ENCODE results near the gene ARSK. TPM values are rescaled to one million over a fixed set of nuclear protein-coding genes. Genes with fewer than 3 reads are reported as not detected.

ARSK gene
- total and polyA plus RNA-seq, 2 donors (not counting 1 experiment from before 2014, with no cell fraction given), result 3.7 to 5.1 TPM

DNA sequence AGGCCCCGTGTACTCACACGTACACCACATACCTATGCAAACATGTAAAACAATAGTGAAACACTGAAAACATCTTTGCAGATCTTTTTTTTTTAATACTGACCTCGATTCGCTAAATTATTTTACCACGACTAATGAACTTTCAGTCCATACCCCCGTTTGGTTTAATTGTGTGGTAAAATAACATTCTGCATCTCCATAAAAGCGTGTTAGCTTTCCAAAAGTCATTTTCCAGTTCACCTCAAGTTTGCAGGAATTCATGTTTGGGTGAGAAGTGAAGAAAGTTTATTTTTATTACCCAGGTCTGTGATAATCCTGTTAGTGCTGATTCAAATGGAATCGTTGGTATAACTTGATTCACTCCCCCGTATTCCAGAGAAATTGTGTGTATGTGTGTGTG lies 652 bp downstream of the ARSK start:
- CTCF ChIA-PET, result interaction anchor here (1.0 kb wide), 2 partner anchors 91 to 253 kb away, joined by 4 to 5 read pairs; partner anchors contain the start of gene RFESD
- POLR2A ChIA-PET, result no interaction called here
- H3K27ac ChIP-seq (ENCODE audit: low read length in 2 of 2), result peak overlapping the region; percentile 71 to 80
- ATAC-seq (ENCODE audit: low read depth) (no peak), DNase-seq (no peak)
- H3K9ac ChIP-seq (ENCODE audit: low read length), result peak overlapping the region; percentile 72
- H3K4me1 ChIP-seq (ENCODE audit: control insufficient read depth in 2 of 2, insufficient read depth in 2 of 2, low read length in 2 of 2), result peaks cover 14 to 20% of the 10 kb centered on the region in 2 donors
- peak overlapping the region; percentile 59 to 91 (median 77) for H3K4me3 ChIP-seq (ENCODE audit: control extremely low read depth in 1 of 5, extremely low read depth in 1 of 5, insufficient read depth in 1 of 5, low read depth in 2 of 5, low read length in 4 of 5)
- peak overlapping the region; percentile 74 for H3K4me2 ChIP-seq (replicated peaks; ENCODE audit: low read depth, low read length, poor library complexity, severe bottlenecking)
- H3K27ac Mint-ChIP-seq, result peak overlapping the region; percentile 90
- H3K27me3 ChIP-seq (replicated peaks in 1 of 4; ENCODE audit: control extremely low read depth in 1 of 4, control insufficient read depth in 3 of 4, insufficient read depth in 4 of 4, low read length in 3 of 4), result no peaks in the 10 kb centered on the region
- peaks cover 16% of the 10 kb centered on the region for H4K20me1 ChIP-seq (ENCODE audit: control insufficient read depth, insufficient read depth, low read length, poor library complexity, severe bottlenecking)
- H3K4me3 Mint-ChIP-seq, result peak overlapping the region; percentile 93
- intact Hi-C loops (cut with micrococcal nuclease), result loop anchor here (1.0 to 10.0 kb wide), 7 partner anchors 65 to 1628 kb away; partner anchors contain the start of genes GLRX, GPR150, KIAA0825 and RFESD
- H3K4me1 Mint-ChIP-seq, result peaks cover 41% of the 10 kb centered on the region
- H3K36me3 ChIP-seq (replicated peaks in 1 of 2; ENCODE audit: control extremely low read depth in 1 of 2, control insufficient read depth in 1 of 2, extremely low read depth in 1 of 2, insufficient read depth in 2 of 2, low read length in 1 of 2), result no peaks in the 10 kb centered on the region
- peaks cover 43% of the 10 kb centered on the region for H3K79me2 ChIP-seq (ENCODE audit: control insufficient read depth, insufficient read depth, low read length)
- 0% methylated on average over 2 of the region's 9 CpGs for WGBS (ENCODE audit: insufficient coverage)
- H3K9me3 Mint-ChIP-seq (ENCODE audit: insufficient read depth), result no peaks in the 10 kb centered on the region
- TF ChIP-seq EZH2 (IDR thresholded peaks at IDR 0.05; ENCODE audit: borderline replicate concordance, insufficient read depth, low read depth, low read length, poor library complexity, severe bottlenecking), result no peak
- TF ChIP-seq, protein P1, sequence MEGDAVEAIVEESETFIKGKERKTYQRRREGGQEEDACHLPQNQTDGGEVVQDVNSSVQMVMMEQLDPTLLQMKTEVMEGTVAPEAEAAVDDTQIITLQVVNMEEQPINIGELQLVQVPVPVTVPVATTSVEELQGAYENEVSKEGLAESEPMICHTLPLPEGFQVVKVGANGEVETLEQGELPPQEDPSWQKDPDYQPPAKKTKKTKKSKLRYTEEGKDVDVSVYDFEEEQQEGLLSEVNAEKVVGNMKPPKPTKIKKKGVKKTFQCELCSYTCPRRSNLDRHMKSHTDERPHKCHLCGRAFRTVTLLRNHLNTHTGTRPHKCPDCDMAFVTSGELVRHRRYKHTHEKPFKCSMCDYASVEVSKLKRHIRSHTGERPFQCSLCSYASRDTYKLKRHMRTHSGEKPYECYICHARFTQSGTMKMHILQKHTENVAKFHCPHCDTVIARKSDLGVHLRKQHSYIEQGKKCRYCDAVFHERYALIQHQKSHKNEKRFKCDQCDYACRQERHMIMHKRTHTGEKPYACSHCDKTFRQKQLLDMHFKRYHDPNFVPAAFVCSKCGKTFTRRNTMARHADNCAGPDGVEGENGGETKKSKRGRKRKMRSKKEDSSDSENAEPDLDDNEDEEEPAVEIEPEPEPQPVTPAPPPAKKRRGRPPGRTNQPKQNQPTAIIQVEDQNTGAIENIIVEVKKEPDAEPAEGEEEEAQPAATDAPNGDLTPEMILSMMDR (IDR thresholded peaks at IDR 0.05), result no peak
- no peaks in the 10 kb centered on the region for H3K9me3 ChIP-seq (ENCODE audit: control extremely low read depth in 1 of 3, control insufficient read depth in 2 of 3, insufficient read depth in 1 of 3, low read length in 2 of 3)
- no peaks in the 10 kb centered on the region for H3K27me3 Mint-ChIP-seq
- peak overlapping the region; percentile 85 for H2AFZ ChIP-seq (ENCODE audit: insufficient read depth, low read depth, low read length, poor library complexity, severe bottlenecking)

DNA sequence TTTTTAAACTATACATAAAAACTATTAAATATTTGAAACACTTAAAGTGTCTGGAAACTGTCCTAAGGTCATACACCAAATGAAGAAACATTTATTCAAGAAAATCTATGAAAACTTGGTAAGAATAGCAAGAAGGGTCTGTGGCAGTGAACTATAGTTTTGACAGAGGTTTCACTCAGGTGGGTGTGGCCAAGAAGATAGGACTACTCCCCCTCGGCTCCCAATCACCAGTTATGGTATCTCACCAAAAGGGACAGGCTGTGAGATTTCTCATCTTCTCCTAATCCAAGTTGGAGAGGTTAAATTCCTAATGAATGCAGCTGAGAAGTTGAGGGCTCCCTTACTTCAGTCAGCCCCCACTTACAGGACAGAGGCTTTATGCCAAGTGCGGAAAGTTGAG lies 2.9 kb downstream of the ARSK start:
- DNase-seq (no peak), ATAC-seq (ENCODE audit: low read depth) (no peak)
- Histone ChIP-seq H3K27ac (ENCODE audit: low read length in 2 of 2) (no peak overlapping the region), H3K36me3 (replicated peaks in 1 of 2; ENCODE audit: control extremely low read depth in 1 of 2, control insufficient read depth in 1 of 2, extremely low read depth in 1 of 2, insufficient read depth in 2 of 2, low read length in 1 of 2) (no peaks in the 10 kb centered on the region), H3K4me3 (ENCODE audit: control extremely low read depth in 1 of 5, extremely low read depth in 1 of 5, insufficient read depth in 1 of 5, low read depth in 2 of 5, low read length in 4 of 5) (no peak overlapping the region), H3K9me3 (ENCODE audit: control extremely low read depth in 1 of 3, control insufficient read depth in 2 of 3, insufficient read depth in 1 of 3, low read length in 2 of 3) (no peaks in the 10 kb centered on the region), H3K79me2 (ENCODE audit: control insufficient read depth, insufficient read depth, low read length) (peaks cover 21% of the 10 kb centered on the region), H2AFZ (ENCODE audit: insufficient read depth, low read depth, low read length, poor library complexity, severe bottlenecking) (no peak overlapping the region), H3K9ac (ENCODE audit: low read length) (no peak overlapping the region), H3K4me2 (replicated peaks; ENCODE audit: low read depth, low read length, poor library complexity, severe bottlenecking) (no peak overlapping the region), H3K4me1 (ENCODE audit: control insufficient read depth in 2 of 2, insufficient read depth in 2 of 2, low read length in 2 of 2) (peaks cover 14 to 20% of the 10 kb centered on the region in 2 donors), H3K27me3 (replicated peaks in 1 of 4; ENCODE audit: control extremely low read depth in 1 of 4, control insufficient read depth in 3 of 4, insufficient read depth in 4 of 4, low read length in 3 of 4) (no peaks in the 10 kb centered on the region), H4K20me1 (ENCODE audit: control insufficient read depth, insufficient read depth, low read length, poor library complexity, severe bottlenecking) (peaks cover 2% of the 10 kb centered on the region)
- no peaks in the 10 kb centered on the region for H3K9me3 Mint-ChIP-seq (ENCODE audit: insufficient read depth)
- no peak for TF ChIP-seq EZH2 (IDR thresholded peaks at IDR 0.05; ENCODE audit: borderline replicate concordance, insufficient read depth, low read depth, low read length, poor library complexity, severe bottlenecking)
- TF ChIP-seq, protein P1 (IDR thresholded peaks at IDR 0.05), result no peak
- intact Hi-C loops (cut with micrococcal nuclease), result loop anchor here (10.0 kb wide), 1 partner anchor 943 kb away; the partner anchor contains the start of genes KIAA0825 and SLF1
- peaks cover 28% of the 10 kb centered on the region for H3K4me1 Mint-ChIP-seq
- H3K4me3 Mint-ChIP-seq, result no peak overlapping the region
- H3K27me3 Mint-ChIP-seq, result no peaks in the 10 kb centered on the region
- ChIA-PET CTCF (interaction anchor here (1.1 kb wide), 1 partner anchor 87 kb away, joined by 3 read pairs; no protein-coding TSS in a partner anchor), POLR2A (no interaction called here)
- 88% methylated on average over 1 of the region's 2 CpGs for WGBS (ENCODE audit: insufficient coverage)
- H3K27ac Mint-ChIP-seq, result no peak overlapping the region

Measured in B cell (primary cell).